ENCODE measurements around the gene DPPA2.

The DPPA2 gene

GRCh38 chr3:109339197-109339596, 22.9 kb upstream of the DPPA2 start:
- H3K4me2 ChIP-seq (ENCODE audit: low read length, poor library complexity, severe bottlenecking), result no peak overlapping the region
- H4K91ac ChIP-seq (ENCODE audit: low read length), result peak overlapping the region; percentile 50
- peaks cover 7% of the 10 kb centered on the region for H3K4me1 ChIP-seq (ENCODE audit: control insufficient read depth, insufficient read depth, low read depth, low read length)
- H2AK5ac ChIP-seq (ENCODE audit: low read length, severe bottlenecking), result peak overlapping the region; percentile 73
- H3K14ac ChIP-seq (ENCODE audit: low read length in 2 of 2), result no peak overlapping the region
- no peak overlapping the region for H2BK15ac ChIP-seq (ENCODE audit: low read depth, poor library complexity, severe bottlenecking)
- H3K23ac ChIP-seq (ENCODE audit: low read length in 2 of 2), result no peak overlapping the region
- no peak overlapping the region for H3K27ac ChIP-seq (ENCODE audit: low read length, poor library complexity, severe bottlenecking)
- no peak overlapping the region for H2BK5ac ChIP-seq (ENCODE audit: low read depth, low read length, poor library complexity, severe bottlenecking)
- H4K8ac ChIP-seq (ENCODE audit: low read length), result peak overlapping the region; percentile 28
- no peak overlapping the region for H3K18ac ChIP-seq (ENCODE audit: low read depth in 1 of 2, low read length in 2 of 2)
- no peak for DNase-seq
- no peak overlapping the region for H3K4ac ChIP-seq (ENCODE audit: low read depth in 1 of 2, low read length in 2 of 2)
- H3K79me1 ChIP-seq (replicated peaks; ENCODE audit: low read length, poor library complexity, severe bottlenecking), result no peaks in the 10 kb centered on the region
- H2AFZ ChIP-seq (ENCODE audit: low read depth, low read length), result no peak overlapping the region
- H3K9me3 ChIP-seq (ENCODE audit: control insufficient read depth, low read length), result no peaks in the 10 kb centered on the region
- no peak overlapping the region for H2BK12ac ChIP-seq (ENCODE audit: low read length in 2 of 2)
- H3K36me3 ChIP-seq (ENCODE audit: control insufficient read depth in 1 of 2, insufficient read depth in 2 of 2, low read depth in 1 of 2, low read length in 2 of 2), result no peaks in the 10 kb centered on the region
- H2BK120ac ChIP-seq (ENCODE audit: low read depth, low read length), result no peak overlapping the region
- H3K4me3 ChIP-seq (ENCODE audit: insufficient read depth in 1 of 2, low read depth in 1 of 2, low read length in 2 of 2), result no peak overlapping the region
- WGBS, result 78% methylated on average over 3 of the region's 3 CpGs
- H3K27me3 ChIP-seq (ENCODE audit: control insufficient read depth in 1 of 2, insufficient read depth in 1 of 2, low read length in 2 of 2), result no peaks in the 10 kb centered on the region
- H3K9ac ChIP-seq (ENCODE audit: low read length), result no peak overlapping the region

GRCh38 chr3:109338322-109338721, 22.0 kb upstream of the DPPA2 start:
- Histone ChIP-seq H3K27me3 (ENCODE audit: control insufficient read depth in 1 of 2, insufficient read depth in 1 of 2, low read length in 2 of 2) (no peaks in the 10 kb centered on the region), H3K4me2 (ENCODE audit: low read length, poor library complexity, severe bottlenecking) (no peak overlapping the region), H3K79me1 (replicated peaks; ENCODE audit: low read length, poor library complexity, severe bottlenecking) (no peaks in the 10 kb centered on the region), H3K4ac (ENCODE audit: low read depth in 1 of 2, low read length in 2 of 2) (no peak overlapping the region), H2BK5ac (ENCODE audit: low read depth, low read length, poor library complexity, severe bottlenecking) (no peak overlapping the region), H2BK15ac (ENCODE audit: low read depth, poor library complexity, severe bottlenecking) (no peak overlapping the region), H3K27ac (ENCODE audit: low read length, poor library complexity, severe bottlenecking) (no peak overlapping the region), H3K18ac (ENCODE audit: low read depth in 1 of 2, low read length in 2 of 2) (no peak overlapping the region), H3K9ac (ENCODE audit: low read length) (no peak overlapping the region), H2BK120ac (ENCODE audit: low read depth, low read length) (no peak overlapping the region), H2AK5ac (ENCODE audit: low read length, severe bottlenecking) (no peak overlapping the region), H3K4me3 (ENCODE audit: insufficient read depth in 1 of 2, low read depth in 1 of 2, low read length in 2 of 2) (no peak overlapping the region), H3K36me3 (ENCODE audit: control insufficient read depth in 1 of 2, insufficient read depth in 2 of 2, low read depth in 1 of 2, low read length in 2 of 2) (no peaks in the 10 kb centered on the region), H3K23ac (ENCODE audit: low read length in 2 of 2) (no peak overlapping the region), H3K9me3 (ENCODE audit: control insufficient read depth, low read length) (no peaks in the 10 kb centered on the region), H3K4me1 (ENCODE audit: control insufficient read depth, insufficient read depth, low read depth, low read length) (peaks cover 7% of the 10 kb centered on the region), H2BK12ac (ENCODE audit: low read length in 2 of 2) (no peak overlapping the region), H4K8ac (ENCODE audit: low read length) (no peak overlapping the region), H2AFZ (ENCODE audit: low read depth, low read length) (no peak overlapping the region), H3K14ac (ENCODE audit: low read length in 2 of 2) (no peak overlapping the region), H4K91ac (ENCODE audit: low read length) (no peak overlapping the region)
- WGBS, result 74% methylated on average over 3 of the region's 4 CpGs
- no peak for DNase-seq

GRCh38 chr3:109337393-109337792, 21.1 kb upstream of the DPPA2 start, which contains the start of gene DPPA4:
Gene DPPA4, minus strand, starts transcription at chr3:109337546. Its CDS starts 29 bp downstream, at chr3:109337517.
- H3K4me3 ChIP-seq (ENCODE audit: insufficient read depth in 1 of 2, low read depth in 1 of 2, low read length in 2 of 2), result peak within 1 kb of the TSS; percentile 40 to 75
- no peak within 1 kb of the TSS for H2AK5ac ChIP-seq (ENCODE audit: low read length, severe bottlenecking)
- H3K14ac ChIP-seq (ENCODE audit: low read length in 2 of 2), result no peak within 1 kb of the TSS
- no peak within 1 kb of the TSS for H3K23ac ChIP-seq (ENCODE audit: low read length in 2 of 2)
- no peak within 1 kb of the TSS for H4K91ac ChIP-seq (ENCODE audit: low read length)
- DNase-seq, result peak; percentile 38
- no peak within 1 kb of the TSS for H3K4ac ChIP-seq (ENCODE audit: low read depth in 1 of 2, low read length in 2 of 2)
- H3K27me3 ChIP-seq (ENCODE audit: control insufficient read depth in 1 of 2, insufficient read depth in 1 of 2, low read length in 2 of 2), result no peaks in the 10 kb centered on the region
- H2BK120ac ChIP-seq (ENCODE audit: low read depth, low read length), result no peak within 1 kb of the TSS
- H3K18ac ChIP-seq (ENCODE audit: low read depth in 1 of 2, low read length in 2 of 2), result peak within 1 kb of the TSS in 1 of 2 experiments; percentile 64
- H3K4me2 ChIP-seq (ENCODE audit: low read length, poor library complexity, severe bottlenecking), result peak within 1 kb of the TSS; percentile 55
- H2BK5ac ChIP-seq (ENCODE audit: low read depth, low read length, poor library complexity, severe bottlenecking), result no peak within 1 kb of the TSS
- H3K4me1 ChIP-seq (ENCODE audit: control insufficient read depth, insufficient read depth, low read depth, low read length), result peaks cover 7% of the 10 kb centered on the region
- no peak within 1 kb of the TSS for H2BK12ac ChIP-seq (ENCODE audit: low read length in 2 of 2)
- peak within 1 kb of the TSS; percentile 77 for H3K9ac ChIP-seq (ENCODE audit: low read length)
- 27% methylated on average over 4 of the region's 5 CpGs for WGBS
- no peaks in the 10 kb centered on the region for H3K79me1 ChIP-seq (replicated peaks; ENCODE audit: low read length, poor library complexity, severe bottlenecking)
- H3K36me3 ChIP-seq (ENCODE audit: control insufficient read depth in 1 of 2, insufficient read depth in 2 of 2, low read depth in 1 of 2, low read length in 2 of 2), result no peaks in the 10 kb centered on the region
- H3K27ac ChIP-seq (ENCODE audit: low read length, poor library complexity, severe bottlenecking), result peak within 1 kb of the TSS; percentile 43
- no peak within 1 kb of the TSS for H2BK15ac ChIP-seq (ENCODE audit: low read depth, poor library complexity, severe bottlenecking)
- H4K8ac ChIP-seq (ENCODE audit: low read length), result no peak within 1 kb of the TSS
- H3K9me3 ChIP-seq (ENCODE audit: control insufficient read depth, low read length), result no peaks in the 10 kb centered on the region
- no peak within 1 kb of the TSS for H2AFZ ChIP-seq (ENCODE audit: low read depth, low read length)

GRCh38 chr3:109336291-109336861, 20.1 kb upstream of the DPPA2 start:
- no peak overlapping the region for H2AFZ ChIP-seq (ENCODE audit: low read depth, low read length)
- no peak overlapping the region for H3K14ac ChIP-seq (ENCODE audit: low read length in 2 of 2)
- no peak overlapping the region for H2AK5ac ChIP-seq (ENCODE audit: low read length, severe bottlenecking)
- no peak overlapping the region for H3K23ac ChIP-seq (ENCODE audit: low read length in 2 of 2)
- DNase-seq, result peak; percentile 80
- 1% methylated on average over 14 of the region's 17 CpGs for WGBS
- H3K9me3 ChIP-seq (ENCODE audit: control insufficient read depth, low read length), result no peaks in the 10 kb centered on the region
- H2BK15ac ChIP-seq (ENCODE audit: low read depth, poor library complexity, severe bottlenecking), result no peak overlapping the region
- H3K27me3 ChIP-seq (ENCODE audit: control insufficient read depth in 1 of 2, insufficient read depth in 1 of 2, low read length in 2 of 2), result no peaks in the 10 kb centered on the region
- no peak overlapping the region for H2BK120ac ChIP-seq (ENCODE audit: low read depth, low read length)
- H3K36me3 ChIP-seq (ENCODE audit: control insufficient read depth in 1 of 2, insufficient read depth in 2 of 2, low read depth in 1 of 2, low read length in 2 of 2), result no peaks in the 10 kb centered on the region
- H3K18ac ChIP-seq (ENCODE audit: low read depth in 1 of 2, low read length in 2 of 2), result peak overlapping the region in 1 of 2 experiments; percentile 64
- H4K8ac ChIP-seq (ENCODE audit: low read length), result no peak overlapping the region
- peak overlapping the region; percentile 77 for H3K9ac ChIP-seq (ENCODE audit: low read length)
- no peaks in the 10 kb centered on the region for H3K79me1 ChIP-seq (replicated peaks; ENCODE audit: low read length, poor library complexity, severe bottlenecking)
- no peak overlapping the region for H4K91ac ChIP-seq (ENCODE audit: low read length)
- H3K27ac ChIP-seq (ENCODE audit: low read length, poor library complexity, severe bottlenecking), result peak overlapping the region; percentile 43
- H3K4me1 ChIP-seq (ENCODE audit: control insufficient read depth, insufficient read depth, low read depth, low read length), result peaks cover 7% of the 10 kb centered on the region
- no peak overlapping the region for H2BK12ac ChIP-seq (ENCODE audit: low read length in 2 of 2)
- H3K4me3 ChIP-seq (ENCODE audit: insufficient read depth in 1 of 2, low read depth in 1 of 2, low read length in 2 of 2), result peak overlapping the region; percentile 40 to 75
- H3K4me2 ChIP-seq (ENCODE audit: low read length, poor library complexity, severe bottlenecking), result peak overlapping the region; percentile 55
- no peak overlapping the region for H2BK5ac ChIP-seq (ENCODE audit: low read depth, low read length, poor library complexity, severe bottlenecking)
- H3K4ac ChIP-seq (ENCODE audit: low read depth in 1 of 2, low read length in 2 of 2), result no peak overlapping the region

Data from mesenchymal stem cell (in vitro differentiated cells and primary cell).